Keratinocyte (primary cell): ENCODE measurements around the gene CDKAL1. TPM values are rescaled to one million over a fixed set of nuclear protein-coding genes. Genes with fewer than 3 reads are reported as not detected.

Experiments used
- DNase-seq: peaks from one replicate; pipeline ENCODE4 v3.0.0-alpha.2; 2011; ENCODE audit warnings: low read depth, missing footprints, low spot score
- FAIRE-seq: peaks from 2 replicates; lab custom pipeline; 2011; peaks lifted over from hg19 to GRCh38; lab: Jason Lieb, UNC
- H2AFZ ChIP-seq: 2 replicates; pipeline ENCODE4 v1.6.0; 2012; ENCODE audit warnings: low read length, control low read depth, inconsistent platforms; ENCODE audit not compliant: control insufficient read depth
- H3K27ac ChIP-seq: 2 replicates; pipeline ENCODE4 v1.5.1; 2011; ENCODE audit warnings: low read length; ENCODE audit not compliant: control insufficient read depth, insufficient read depth
- H3K27me3 ChIP-seq: 3 replicates; pipeline ENCODE4 v1.6.0; 2011; ENCODE audit warnings: low read length; ENCODE audit not compliant: control insufficient read depth, insufficient read depth; ENCODE audit errors: extremely low read depth
- H3K36me3 ChIP-seq, 2 experiments: 2 replicates in 1 of 2; 3 replicates in 1 of 2; pipeline ENCODE4 v1.5.1; 2011; ENCODE audit warnings: low read length in 2 of 2, mild to moderate bottlenecking in 1 of 2; ENCODE audit not compliant: control insufficient read depth in 2 of 2, insufficient read depth in 2 of 2; ENCODE audit errors: extremely low read depth in 1 of 2
- H3K4me1 ChIP-seq: 3 replicates; pipeline ENCODE4 v1.5.1; 2011; ENCODE audit warnings: low read length; ENCODE audit not compliant: control insufficient read depth, insufficient read depth; ENCODE audit errors: extremely low read depth
- H3K4me2 ChIP-seq: 3 replicates; pipeline ENCODE4 v1.6.0; 2011; ENCODE audit warnings: low read depth, low read length; ENCODE audit not compliant: control insufficient read depth, insufficient read depth; ENCODE audit errors: extremely low read depth
- H3K4me3 ChIP-seq, 3 experiments: fragments of 200-600 bp in 1 of 3; sonication (generic) in 1 of 3; 2 replicates in 2 of 3; 3 replicates in 1 of 3; pipeline ENCODE4 v1.5.1; 2011 to 2016; ENCODE audit warnings: low read length in 3 of 3, mild to moderate bottlenecking in 3 of 3, control low read depth in 2 of 3, inconsistent platforms in 1 of 3, low read depth in 1 of 3, mixed read lengths in 1 of 3, mixed run types in 1 of 3, moderate library complexity in 1 of 3; ENCODE audit not compliant: control insufficient read depth in 2 of 3, insufficient read depth in 2 of 3; ENCODE audit errors: extremely low read depth in 1 of 3
- H3K79me2 ChIP-seq: 2 replicates; pipeline ENCODE4 v1.6.0; 2012; ENCODE audit warnings: low read length; ENCODE audit not compliant: control insufficient read depth, insufficient read depth
- H3K9ac ChIP-seq: 3 replicates; pipeline ENCODE4 v1.6.0; 2011; ENCODE audit warnings: low read length; ENCODE audit not compliant: control insufficient read depth, insufficient read depth; ENCODE audit errors: extremely low read depth
- H3K9me1 ChIP-seq: 3 replicates; pipeline ENCODE4 v1.6.0; 2011; ENCODE audit warnings: low read length; ENCODE audit not compliant: control insufficient read depth, insufficient read depth; ENCODE audit errors: extremely low read depth
- H3K9me3 ChIP-seq: 2 replicates; pipeline ENCODE4 v1.5.1; 2012; ENCODE audit warnings: low read depth, low read length; ENCODE audit not compliant: control insufficient read depth
- H4K20me1 ChIP-seq: 3 replicates; pipeline ENCODE4 v1.6.0; 2011; ENCODE audit warnings: low read length; ENCODE audit not compliant: control insufficient read depth, insufficient read depth; ENCODE audit errors: extremely low read depth
- CTCF ChIP-seq, 3 experiments: IDR thresholded peaks in 1 of 3; conservative IDR thresholded peaks in 1 of 3; optimal IDR thresholded peaks in 1 of 3; 2 replicates in 2 of 3; 3 replicates in 1 of 3; pipeline versions ENCODE3 to v1.5.1; 2011; ENCODE audit warnings: low read length in 3 of 3, mild to moderate bottlenecking in 3 of 3, moderate library complexity in 2 of 3, control low read depth in 1 of 3, inconsistent platforms in 1 of 3; ENCODE audit not compliant: insufficient read depth in 2 of 3; ENCODE audit errors: extremely low read depth in 1 of 3
- EZH2 ChIP-seq: IDR thresholded peaks from one replicate; pipeline ENCODE4 v1.6.1; 2012; ENCODE audit warnings: inconsistent platforms, mild to moderate bottlenecking, low read length, moderate library complexity
- dilution Hi-C: fragments of 300-500 bp; cut with MboI; formaldehyde crosslinking; loops from one replicate; pipeline ENCODE4 v1.7.0; 2020; ENCODE audit warnings: low sequenced_read_pairs; ENCODE audit not compliant: extremely low pct_ligation_motif_present
- polyA plus RNA-seq, 5 experiments: library from polyadenylated mRNA; depleted of rRNA in 3 of 5; stranded (reverse) in 3 of 5; stranded (forward) in 1 of 5; unstranded in 1 of 5; fragments of >200 nt; gene quantifications; 1 replicate in 1 of 5; 2 replicates in 3 of 5; 3 replicates in 1 of 5; pipeline versions ENCODE4 v1.2.1 to v1.2.3, GENCODE V29; 2011 to 2012; ENCODE audit warnings: missing spikeins in 2 of 5, low read depth in 1 of 5, low replicate concordance in 1 of 5

CDKAL1 gene
- polyA plus RNA-seq, 1 donor (not counting 4 experiments of a cell fraction or from before 2014, with no cell fraction given), result 5.6 TPM

- Histone ChIP-seq H3K9me1 (no peaks in the 10 kb centered on the region), H3K36me3 (no peaks in the 10 kb centered on the region), H3K9me3 (no peaks in the 10 kb centered on the region), H3K27ac (no peak overlapping the region), H3K4me3 (no peak overlapping the region), H3K79me2 (no peaks in the 10 kb centered on the region), H4K20me1 (no peaks in the 10 kb centered on the region), H3K4me2 (no peak overlapping the region), H3K4me1 (no peaks in the 10 kb centered on the region), H3K9ac (no peak overlapping the region), H3K27me3 (no peaks in the 10 kb centered on the region), H2AFZ (no peak overlapping the region)
- FAIRE-seq, result no peak
- TF ChIP-seq EZH2, result no peak
- TF ChIP-seq CTCF (optimal IDR thresholded peaks at IDR 0.05 in 1 of 3, IDR thresholded peaks at IDR 0.05 in 1 of 3, conservative IDR thresholded peaks at IDR 0.05 in 1 of 3; ENCODE audit: extremely low read depth in 1 of 3, insufficient read depth in 2 of 3, low read length in 3 of 3), result no peak
- dilution Hi-C loops, result no loop called here
- DNase-seq, result no peak
These were observed 136.5 kb downstream of the CDKAL1 start for GRCh38 chr6:20670750-20671149.

GRCh38 chr6:20672038-20672437 is 137.8 kb downstream of the CDKAL1 start:
- DNase-seq, result no peak
- no peak overlapping the region for H3K9ac ChIP-seq
- H3K79me2 ChIP-seq, result no peaks in the 10 kb centered on the region
- no peak overlapping the region for H3K27ac ChIP-seq
- no peaks in the 10 kb centered on the region for H3K4me1 ChIP-seq
- H3K9me1 ChIP-seq, result no peaks in the 10 kb centered on the region
- no peaks in the 10 kb centered on the region for H4K20me1 ChIP-seq
- TF ChIP-seq CTCF (optimal IDR thresholded peaks at IDR 0.05 in 1 of 3, IDR thresholded peaks at IDR 0.05 in 1 of 3, conservative IDR thresholded peaks at IDR 0.05 in 1 of 3; ENCODE audit: extremely low read depth in 1 of 3, insufficient read depth in 2 of 3, low read length in 3 of 3) (no peak), EZH2 (no peak)
- H3K36me3 ChIP-seq, result no peaks in the 10 kb centered on the region
- no peak overlapping the region for H2AFZ ChIP-seq
- FAIRE-seq, result no peak
- no peak overlapping the region for H3K4me3 ChIP-seq
- H3K4me2 ChIP-seq, result no peak overlapping the region
- no peaks in the 10 kb centered on the region for H3K27me3 ChIP-seq
- dilution Hi-C loops, result no loop called here
- H3K9me3 ChIP-seq, result no peaks in the 10 kb centered on the region
